Superior temporal gyrus (tissue), 1 donor: ENCODE measurements around the gene LCORL.
"Not testable (repeated sequence)": the region's sequence is repeated elsewhere in the genome, so short reads cannot be mapped to it uniquely, and the experiment has no call there.

ENCODE experiments used
- DNase-seq: peaks from one replicate; pipeline ENCODE4 v3.0.0-alpha.2; 2016; ENCODE audit errors: extremely low spot score

Gene LCORL

DNA sequence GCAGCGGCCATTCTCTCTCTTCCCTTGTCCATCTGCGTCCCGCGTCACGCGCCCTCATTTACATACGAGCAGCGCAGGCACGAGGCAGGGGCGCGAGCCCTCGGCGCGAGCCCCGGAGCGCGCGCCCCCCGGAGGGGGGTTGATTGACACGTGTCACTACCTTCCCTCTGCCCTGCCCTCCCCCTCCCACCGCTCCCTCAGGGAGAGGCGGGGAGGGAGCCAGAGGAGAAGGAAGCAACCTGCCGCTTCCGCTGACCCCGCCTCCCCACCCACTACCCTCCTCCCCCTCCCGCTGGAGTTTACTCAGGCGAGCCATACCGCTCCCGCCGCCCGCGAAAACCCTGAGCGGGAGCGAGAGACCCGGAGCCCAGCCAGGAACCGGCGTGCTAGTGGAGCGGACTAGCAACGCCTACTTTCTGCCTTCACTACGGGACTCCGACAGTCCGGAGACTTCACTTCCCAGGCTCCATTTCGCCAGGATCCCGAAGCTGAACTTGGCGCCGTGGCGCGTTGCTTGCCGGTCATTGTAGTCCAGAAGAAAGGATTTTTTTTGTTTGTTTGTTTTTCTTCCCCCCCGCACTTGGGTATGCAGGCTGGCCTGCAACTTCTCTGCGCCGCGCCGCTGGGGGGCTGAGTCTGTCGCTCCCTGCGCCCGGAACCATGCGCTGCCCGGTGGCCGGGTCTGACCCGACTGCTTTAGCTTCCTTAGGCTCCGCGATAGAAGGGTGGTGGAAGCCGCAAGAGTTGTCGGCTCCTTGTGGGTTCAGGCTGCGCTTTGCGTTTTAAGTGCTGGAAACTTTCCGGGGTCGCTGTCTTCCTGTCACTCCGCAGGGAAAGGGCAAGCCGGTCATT, at the start of gene LCORL:
Gene LCORL, minus strand, starts transcription at position 36 of the 852 bp plus-strand sequence. Its CDS starts 4 bp downstream, at position 32.
- DNase-seq = peak; percentile 98

DNA sequence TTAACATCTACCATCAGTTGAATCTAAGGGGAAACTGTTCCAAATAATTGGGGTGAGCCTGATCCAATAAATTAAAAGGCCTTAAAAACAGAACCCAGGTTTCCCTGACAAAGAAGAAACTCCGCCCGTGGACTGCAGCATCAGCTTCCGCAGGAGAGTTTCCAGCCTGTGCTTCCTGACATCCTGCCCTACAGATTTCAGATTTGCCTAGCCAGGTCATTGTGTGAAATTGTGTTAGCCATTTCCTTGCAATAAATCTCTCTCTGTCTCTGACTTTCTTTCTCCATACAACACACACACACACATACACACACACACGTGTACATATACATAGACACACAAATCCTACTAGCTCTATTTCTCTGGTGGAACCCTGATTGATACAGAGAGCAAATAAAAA, 48.3 kb upstream of the LCORL start:
- no peak for DNase-seq

DNA sequence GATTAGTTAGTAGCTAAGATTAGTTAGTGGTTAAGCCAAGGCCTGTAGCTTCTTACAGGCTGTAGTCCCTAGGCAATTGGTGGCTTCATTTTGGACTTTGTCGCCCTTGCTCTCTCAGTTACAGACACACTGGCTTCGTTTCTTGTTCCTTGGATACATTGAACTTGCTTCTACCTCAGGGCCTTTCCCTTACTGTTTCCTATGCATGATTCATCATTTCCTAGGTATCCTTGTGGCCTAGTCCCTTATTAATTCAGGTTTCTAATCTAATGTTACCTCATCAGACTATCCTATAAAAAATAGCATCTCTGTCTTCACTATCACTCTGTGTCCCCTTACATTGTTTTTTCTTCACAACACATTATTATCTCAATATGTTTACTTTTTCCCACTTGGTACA, 45.5 kb upstream of the LCORL start:
- DNase-seq = no peak

DNA sequence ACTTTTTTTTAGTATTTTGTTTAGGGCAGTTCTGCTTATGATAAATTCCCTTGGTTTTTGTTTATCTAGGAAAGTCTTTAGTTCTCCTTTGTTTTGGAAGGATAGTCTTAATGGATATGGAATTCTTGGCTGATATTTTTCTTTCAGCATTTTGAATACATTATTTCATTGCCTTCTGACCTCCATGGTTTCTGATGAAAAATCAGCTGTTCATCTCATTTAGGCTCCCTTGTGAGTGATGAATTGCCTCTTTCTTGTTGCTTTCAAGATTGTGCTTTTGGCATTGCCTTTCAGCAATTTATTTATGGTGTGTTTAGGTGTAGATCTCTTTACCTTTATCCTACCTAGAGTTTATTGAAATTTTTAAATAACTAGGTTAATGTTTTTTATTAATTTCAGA, 41.5 kb upstream of the LCORL start:
- DNase-seq = no peak

DNA sequence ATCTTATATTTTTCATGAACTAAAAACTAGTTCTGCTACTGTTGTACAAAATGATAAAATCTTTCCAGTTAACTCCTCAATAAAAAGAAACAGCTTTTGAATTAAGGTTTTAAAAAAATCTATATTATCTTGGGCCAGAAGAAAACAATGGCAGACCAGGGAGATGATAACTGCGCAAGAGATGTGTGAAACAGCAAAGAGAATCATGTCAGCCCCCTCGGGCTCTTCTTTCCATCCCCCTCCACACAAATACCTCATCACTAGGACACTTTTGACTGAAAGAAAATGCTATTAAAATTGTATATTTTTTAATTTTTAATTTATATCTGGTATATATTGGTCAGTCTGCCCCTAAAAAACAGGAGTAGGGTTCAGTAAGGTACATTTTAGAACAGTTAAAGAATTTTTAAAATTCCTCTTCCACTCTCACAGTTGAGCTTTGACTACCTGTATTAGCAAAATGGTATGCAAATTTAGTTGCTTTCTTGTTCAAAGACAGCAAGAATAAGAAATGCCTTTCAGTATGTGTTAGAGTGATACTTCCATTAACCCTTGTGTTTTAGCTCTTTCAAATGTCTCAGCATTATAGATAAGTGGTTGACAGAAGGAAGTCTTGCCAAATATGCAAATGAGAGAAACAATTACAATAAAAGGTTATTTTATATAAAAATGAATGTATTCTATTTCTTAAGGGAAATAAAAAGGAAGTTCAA, 36.4 kb upstream of the LCORL start:
- no peak for DNase-seq

DNA sequence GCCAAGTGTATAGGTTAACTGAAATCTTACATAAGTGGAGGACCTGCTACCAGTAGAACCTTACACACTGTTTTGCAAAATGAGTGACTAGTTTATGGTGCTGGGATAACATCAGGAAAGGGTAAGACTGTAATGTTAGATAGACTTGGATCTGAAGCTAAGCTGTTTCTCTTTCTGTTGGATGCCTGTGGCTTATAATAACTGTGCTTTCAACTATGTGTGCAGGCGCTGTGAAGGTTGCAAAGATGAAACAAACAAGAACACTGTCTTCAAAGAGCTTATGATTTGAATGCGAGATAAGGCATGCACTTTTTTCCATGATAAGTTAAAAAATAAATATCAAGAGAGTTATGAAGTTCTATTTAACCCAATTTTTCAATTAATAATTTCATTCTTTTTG, 34.5 kb upstream of the LCORL start:
- DNase-seq = no peak

DNA sequence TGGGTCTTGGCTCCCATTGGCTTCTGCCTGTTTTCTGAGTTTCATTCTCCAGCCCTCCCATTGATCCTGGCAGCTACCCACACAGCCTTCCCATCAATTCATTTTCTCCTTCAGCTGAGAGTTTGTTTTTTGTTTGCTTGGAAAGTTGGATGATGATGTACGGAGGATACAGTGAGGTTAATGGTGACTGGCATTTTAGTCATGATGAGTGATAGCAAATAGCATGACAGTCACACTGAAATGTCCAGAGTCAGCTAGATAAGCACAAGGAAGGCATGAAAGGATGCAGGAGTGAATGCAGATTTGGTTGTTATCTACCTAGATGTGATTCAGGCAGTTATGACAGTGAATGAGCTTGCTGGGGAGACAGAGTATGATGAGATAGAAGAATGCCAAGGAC, 30.6 kb upstream of the LCORL start:
- no peak for DNase-seq

DNA sequence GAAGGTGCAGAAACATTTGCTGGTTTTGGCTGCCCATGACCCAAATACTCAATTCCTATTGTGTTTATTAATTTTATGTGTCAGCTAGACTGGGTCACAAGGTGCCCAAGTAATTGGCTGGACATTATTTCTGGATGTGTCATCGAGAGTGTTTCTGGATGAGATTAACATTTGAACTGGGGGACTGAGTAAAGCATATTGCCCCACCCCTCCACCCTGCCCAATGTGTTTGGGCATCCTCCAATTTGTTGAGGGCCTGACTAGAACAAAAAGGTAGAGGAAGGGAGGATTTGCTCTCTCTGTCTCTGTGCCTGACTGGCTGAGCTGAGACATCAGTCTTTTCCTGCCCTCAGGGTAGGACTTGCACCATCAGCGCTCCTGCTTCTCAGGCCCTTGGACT, 29.7 kb upstream of the LCORL start:
- no peak for DNase-seq

DNA sequence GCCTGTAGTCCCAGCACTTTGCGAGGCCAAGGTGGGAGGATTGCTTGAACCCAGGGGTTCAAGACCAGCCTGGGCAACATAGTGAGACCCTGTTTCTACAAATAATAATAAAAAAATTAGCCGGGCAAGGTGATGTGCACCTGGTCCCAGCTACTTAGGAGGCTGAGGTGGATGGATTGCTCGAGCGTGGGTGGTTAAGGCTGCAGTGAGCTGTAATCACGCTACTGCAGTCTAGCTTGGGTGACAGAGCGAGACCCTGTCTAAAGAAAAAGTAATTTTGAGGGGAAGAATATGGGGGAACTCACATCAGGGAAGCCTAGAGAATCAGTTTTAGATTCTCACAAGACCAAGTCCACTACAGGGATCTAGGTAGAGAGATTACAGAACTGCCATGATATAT, 28.9 kb upstream of the LCORL start:
- no peak for DNase-seq

DNA sequence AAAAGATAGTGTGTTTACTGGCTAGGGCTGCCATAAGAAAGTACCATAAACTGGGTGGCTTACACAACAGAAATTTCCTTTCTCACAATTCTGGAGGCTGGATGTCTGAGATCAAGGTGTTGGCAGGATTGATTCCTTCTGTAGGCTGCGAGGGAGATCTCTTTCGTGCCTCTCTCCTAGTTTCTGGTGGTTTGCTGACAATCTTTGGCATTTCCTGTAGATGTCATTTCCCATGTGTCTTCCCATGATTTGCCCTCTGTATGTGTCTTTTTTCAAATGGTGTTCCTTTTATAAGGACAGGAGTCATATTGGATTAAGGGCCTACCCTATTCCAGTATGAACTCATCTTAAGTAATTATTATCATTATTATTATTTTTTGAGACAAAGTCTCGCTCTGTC, 27.9 kb upstream of the LCORL start:
- no peak for DNase-seq

DNA sequence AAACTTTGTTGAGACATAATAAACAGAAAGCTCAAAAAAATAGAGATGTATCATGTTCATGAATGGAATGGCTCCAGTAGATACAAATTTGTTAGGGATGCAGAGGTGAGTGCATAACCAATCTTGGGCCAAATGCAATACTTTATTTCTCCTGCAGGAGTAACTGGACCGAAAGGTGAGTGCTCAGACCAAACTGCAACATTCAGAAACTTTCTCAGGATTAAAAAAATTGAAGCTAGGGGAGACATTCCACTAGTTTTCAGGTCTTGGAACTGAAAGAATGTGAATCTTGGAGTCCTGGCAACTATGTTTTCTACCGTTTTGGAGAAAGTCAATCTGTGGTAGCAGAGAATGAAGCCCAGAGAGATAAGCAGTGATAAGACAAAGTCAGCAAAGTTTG, 21.2 kb upstream of the LCORL start:
- DNase-seq = no peak

DNA sequence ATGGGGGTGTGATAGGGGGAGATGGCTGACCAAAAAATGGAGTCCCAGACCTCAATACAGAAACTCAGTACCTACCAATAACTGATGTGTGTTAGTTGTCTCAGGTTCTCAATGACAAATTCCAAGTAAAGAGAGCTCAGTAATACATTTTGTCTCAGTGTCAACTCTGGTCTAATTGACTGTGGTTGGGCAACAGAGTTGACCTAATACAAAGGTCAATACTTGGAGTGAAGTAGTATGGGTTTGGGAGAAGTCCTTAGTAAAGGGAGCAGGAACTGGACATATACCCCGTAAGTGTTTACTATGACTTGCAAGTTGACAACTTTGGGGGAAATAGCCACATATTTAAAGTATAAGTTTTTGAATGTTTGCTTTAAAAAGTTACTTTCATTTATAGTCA, 20.5 kb upstream of the LCORL start:
- no peak for DNase-seq

DNA sequence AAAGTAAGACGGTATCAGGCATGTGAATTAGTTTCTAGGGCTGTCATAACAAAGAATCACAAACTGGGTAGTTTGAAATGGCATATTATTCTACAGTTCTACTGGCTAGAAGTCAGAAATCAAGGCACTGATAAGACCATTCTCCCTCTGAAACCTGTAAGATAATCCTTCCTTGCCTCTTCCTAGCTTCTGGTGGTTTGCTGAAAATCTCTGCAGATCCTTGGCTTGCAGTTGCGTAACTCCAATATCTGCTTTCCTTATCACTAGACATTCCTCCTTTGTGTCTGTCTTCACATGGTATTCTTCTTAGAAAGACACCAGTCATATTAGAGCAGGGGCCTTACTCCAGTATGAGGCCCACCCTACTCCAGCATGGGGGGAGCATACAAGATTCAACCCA, 19.6 kb upstream of the LCORL start:
- no peak for DNase-seq

DNA sequence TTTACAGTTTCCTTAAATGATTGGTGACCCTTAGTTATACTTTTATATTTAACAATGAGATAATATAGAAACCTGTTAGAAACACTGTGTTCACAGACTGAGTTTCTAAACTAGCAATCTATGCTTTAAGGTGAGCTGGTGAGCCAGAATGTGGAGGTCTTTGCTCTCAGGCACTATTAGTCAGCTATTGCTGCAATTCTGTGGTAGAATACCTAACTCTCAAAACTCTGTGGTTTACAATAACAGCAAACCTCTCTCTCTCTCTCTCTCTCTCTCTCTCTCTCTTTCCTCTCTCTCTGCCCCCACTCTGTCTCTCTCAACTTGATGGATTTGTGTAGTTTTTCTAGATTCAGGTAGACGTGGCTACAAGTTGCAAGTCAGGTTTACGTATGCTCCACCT, 17.6 kb upstream of the LCORL start:
- no peak for DNase-seq

DNA sequence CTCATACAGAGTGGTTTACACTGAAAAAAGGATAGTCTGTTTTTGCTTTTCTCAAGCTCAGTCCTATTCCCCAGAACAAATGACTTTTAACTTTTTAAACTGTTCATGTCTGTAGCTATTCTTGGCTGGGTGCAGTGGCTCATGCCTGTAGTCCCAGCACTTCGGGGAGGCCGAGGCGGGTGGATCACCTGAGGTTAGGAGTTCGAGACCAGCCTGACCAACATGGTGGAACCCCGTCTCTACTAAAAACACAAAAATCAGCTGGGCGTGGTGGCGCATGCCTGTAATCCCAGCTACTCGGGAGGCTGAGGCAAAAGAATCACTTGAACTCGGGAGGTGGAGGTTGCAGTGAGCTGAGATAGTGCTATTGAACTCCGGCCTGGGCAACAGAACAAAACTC, 14.8 kb upstream of the LCORL start:
- DNase-seq = not testable (repeated sequence)

DNA sequence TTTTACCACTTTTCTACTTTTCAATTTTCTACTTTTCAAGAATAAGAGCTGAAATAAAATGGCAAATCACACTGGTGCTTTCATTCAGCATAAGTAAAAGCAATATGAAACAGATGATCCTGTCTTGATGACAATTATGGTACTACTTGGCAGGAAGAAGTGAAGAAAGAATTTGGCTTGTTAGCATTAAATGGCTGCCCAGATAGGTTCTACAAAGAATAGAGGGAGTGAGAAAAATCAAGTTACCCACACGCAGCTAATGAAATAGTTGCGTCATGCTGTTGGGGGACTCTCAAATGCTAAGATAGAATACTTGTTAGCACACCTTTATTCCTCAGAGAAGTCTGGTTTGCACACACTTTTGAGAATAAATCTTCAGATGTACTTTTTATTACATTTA, 12.5 kb upstream of the LCORL start:
- no peak for DNase-seq

DNA sequence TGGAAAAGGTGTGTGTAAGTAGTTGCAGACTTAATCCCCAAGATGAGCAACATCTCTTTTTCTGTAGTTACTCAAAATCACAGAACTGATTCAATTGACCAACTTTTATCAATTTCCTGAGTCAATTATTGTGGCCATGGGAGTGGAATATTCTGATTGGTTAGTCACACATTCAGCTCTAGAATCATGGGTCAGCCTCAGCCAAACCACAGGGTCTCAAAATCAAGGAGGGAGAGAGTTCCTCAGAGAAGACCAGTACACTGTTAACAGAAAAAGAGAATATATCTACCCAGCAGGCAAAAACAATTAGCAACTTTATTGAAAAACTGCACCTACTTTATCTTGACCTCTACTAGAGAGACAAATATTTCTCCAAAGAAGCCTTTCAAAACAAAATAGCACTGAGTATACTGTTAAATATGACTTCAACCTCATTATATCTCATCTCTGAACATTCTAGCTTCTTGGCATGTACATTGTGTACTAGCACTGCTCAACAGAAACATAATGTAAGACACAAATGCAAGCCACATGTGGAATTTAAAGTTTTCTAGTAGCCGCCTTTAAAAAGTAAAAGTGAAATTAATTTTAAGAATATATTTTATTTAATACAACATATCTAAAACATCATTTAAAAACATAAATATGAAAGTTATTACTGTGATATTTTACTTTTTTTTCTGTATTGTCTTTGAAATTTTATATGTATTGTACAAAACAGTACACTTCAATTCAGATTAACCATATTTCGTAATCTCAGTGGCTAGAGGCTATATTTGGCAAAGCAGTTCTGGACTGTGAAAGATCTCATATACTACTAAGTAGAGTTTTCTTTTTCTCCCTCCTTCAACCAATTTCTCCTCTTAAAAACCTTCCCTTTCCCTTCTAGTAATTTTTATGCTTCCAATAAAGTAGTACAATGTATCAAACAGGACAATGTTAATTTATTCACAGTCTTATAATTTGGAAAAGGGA, 11.8 kb upstream of the LCORL start:
- no peak for DNase-seq

DNA sequence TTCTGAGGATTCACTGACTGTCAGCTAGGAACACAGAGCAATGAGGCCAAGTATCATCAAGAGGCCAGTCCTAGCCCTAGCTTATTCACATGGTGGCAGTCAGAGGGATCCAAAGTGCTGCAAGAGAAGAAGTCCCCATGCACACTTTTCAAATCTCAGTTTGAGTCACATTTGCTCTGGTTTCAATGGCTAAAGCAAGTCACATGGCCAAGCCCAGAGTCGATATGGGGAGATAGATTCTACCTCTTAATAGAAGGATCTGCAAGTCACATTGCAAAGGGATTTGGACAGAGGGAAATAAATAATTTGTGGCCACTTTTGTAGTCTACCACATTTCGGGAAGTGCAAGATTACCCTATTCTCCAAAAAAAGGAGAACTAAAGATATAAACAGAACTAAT, 3.7 kb upstream of the LCORL start:
- no peak for DNase-seq

DNA sequence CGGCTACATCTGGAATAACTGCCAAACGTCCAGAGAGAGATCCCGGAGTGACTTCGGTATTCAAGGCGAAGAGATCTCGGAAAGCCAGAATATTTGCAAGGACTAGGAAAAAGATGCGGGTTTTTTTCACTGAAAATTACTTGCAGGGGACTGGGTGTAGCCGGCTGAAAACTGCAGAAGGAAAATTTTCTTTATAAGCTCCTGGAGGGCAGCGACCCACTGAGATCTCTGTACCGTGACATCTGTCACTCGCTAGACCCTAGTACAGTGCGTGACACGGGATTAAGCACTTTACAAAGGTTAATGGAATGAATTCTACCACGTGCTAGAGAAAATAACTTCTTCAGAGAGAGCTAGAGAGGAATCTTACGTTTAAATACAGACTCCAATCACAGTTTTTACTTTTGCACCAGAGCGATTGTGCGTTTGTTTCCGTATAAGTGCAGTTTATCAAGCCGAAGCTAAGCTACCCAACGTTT, 1.1 kb upstream of the LCORL start:
- peak; percentile 51 for DNase-seq

DNA sequence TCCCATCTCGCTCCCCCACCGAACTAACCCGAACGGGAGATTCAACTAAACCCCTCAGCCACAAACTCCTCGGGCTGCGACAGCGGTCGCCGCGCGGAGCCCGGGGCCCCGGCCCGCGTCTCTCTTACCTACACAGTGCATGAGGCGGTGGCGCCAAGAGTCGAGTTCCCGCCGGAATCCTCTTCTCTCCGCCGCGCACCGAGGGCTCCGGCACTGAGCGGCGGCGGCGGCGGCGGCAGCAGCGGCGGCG, 160 bp downstream of the LCORL start:
- DNase-seq = no peak

DNA sequence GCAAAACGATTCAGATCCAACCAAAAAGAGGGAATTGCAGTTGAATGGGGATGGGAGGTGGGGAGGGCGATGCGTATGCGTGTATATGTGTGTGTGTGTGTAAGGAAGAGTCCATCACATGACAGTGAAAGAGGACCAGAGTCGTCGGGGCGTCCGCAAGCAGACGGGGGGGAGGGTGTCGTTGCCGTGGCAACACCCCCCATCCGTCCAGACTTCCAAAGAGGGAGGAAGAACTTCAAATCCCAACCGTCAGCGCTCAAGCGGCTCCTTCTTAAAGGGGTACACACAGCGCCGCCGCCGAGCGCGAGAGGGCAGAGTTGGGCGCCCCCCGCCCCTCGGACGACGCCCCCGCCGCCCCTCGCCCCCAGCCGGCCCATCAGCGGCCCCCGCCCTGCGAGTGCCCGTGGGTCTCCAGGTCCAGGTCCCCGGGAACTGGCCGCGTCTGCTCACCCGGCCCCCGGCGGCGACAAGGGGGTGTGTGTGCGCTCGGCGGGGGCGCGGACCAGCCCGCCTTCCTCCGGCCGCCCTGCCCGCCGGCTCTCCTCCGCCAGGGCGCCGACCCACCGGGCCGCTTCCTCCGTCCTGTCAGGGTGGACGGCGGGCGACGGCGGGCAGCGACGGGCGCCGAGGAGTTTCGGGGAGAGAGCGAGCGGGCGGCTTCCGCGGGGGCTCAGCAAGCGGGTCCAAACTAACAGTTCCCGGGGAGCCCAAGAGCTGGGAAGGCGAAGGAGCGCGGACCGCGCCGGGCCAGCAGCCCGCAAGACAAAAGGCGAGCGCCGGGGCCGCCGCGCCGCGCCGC, 685 bp downstream of the LCORL start:
- peak; percentile 66 for DNase-seq
